Measurements from ENCODE around the gene BICD1.

DNA sequence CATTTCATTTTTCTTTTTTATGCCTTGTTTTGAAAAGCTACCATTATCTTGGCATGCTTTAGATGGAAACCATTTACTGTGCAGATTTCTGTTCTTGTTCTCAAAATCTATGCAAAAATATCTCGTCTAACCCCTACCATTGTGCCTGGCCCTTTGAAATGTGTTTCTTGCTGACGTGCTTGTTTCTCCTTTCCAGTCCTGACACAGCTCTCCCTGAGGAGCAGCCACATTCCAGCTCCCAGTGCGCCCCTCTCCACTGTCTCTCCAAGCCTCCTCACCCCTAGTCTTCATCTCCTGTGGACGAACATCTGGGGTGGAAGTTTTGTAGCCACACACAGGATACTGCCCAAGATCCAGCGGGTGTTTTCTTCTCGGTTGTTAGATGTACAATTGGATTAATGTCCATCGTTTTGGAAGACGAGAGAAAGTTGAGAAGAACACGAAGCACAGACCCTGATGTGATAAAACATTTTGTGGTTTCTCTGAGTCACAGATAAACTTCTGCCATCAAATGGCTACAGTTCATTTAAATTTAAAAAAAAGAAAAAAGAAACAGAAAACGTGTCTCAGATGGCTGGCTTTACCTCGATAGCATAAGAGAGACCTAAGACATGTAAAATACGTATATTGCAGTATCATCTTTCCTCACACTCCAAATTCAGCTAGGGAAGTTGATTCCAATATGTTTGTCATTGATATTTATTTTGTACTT lies 270.9 kb downstream of the BICD1 start:
- no peak for TF ChIP-seq POLR2A (IDR thresholded peaks at IDR 0.05; ENCODE audit: low read depth, low read length)
- TF ChIP-seq POLR2AphosphoS5 (IDR thresholded peaks at IDR 0.05; ENCODE audit: low read depth, low read length): no peak

Measured in GM12892 (cell line).